Neutrophil (primary cell): ENCODE results near the gene PCARE.

Experiments used
- H3K27ac ChIP-seq: fragments of 200-600 bp; sonication (generic); 2 replicates; pipeline ENCODE4 v1.5.1; 2016; ENCODE audit warnings: mild to moderate bottlenecking, moderate library complexity
- H3K27me3 ChIP-seq: fragments of 200-600 bp; sonication (generic); 2 replicates; pipeline ENCODE4 v1.6.0; 2016; ENCODE audit warnings: mild to moderate bottlenecking
- H3K36me3 ChIP-seq: fragments of 200-600 bp; sonication (generic); 2 replicates; pipeline ENCODE4 v1.5.1; 2017
- H3K4me1 ChIP-seq, 2 experiments: fragments of 200-600 bp in 1 of 2; sonication (generic) in 1 of 2; 1 replicate in 1 of 2; 2 replicates in 1 of 2; pipeline versions ENCODE4 v1.5.1 to v1.6.1; 2013 to 2016; ENCODE audit warnings: low read depth in 1 of 2, low read length in 1 of 2, mild to moderate bottlenecking in 1 of 2, moderate library complexity in 1 of 2; ENCODE audit not compliant: control insufficient read depth in 1 of 2, insufficient read depth in 1 of 2
- H3K4me3 ChIP-seq, 2 experiments: fragments of 200-600 bp in 1 of 2; sonication (generic) in 1 of 2; 1 replicate in 1 of 2; 2 replicates in 1 of 2; pipeline ENCODE4 v1.5.1; 2013 to 2016; ENCODE audit warnings: low read depth in 1 of 2, low read length in 1 of 2, mild to moderate bottlenecking in 1 of 2, moderate library complexity in 1 of 2
- H3K9me3 ChIP-seq: fragments of 200-600 bp; sonication (generic); 2 replicates; pipeline ENCODE4 v1.5.1; 2016
- CTCF ChIP-seq: fragments of 200-600 bp; sonication (generic); IDR thresholded peaks from 2 replicates; pipeline ENCODE4 v1.5.1; 2016; ENCODE audit warnings: antibody characterized with exemption

PCARE gene

GRCh38 chr2:29023188-29023587 lies 51.1 kb downstream of the PCARE start:
- H3K4me1 ChIP-seq: peaks cover 15 to 20% of the 10 kb centered on the region in 2 experiments
- no peaks in the 10 kb centered on the region for H3K9me3 ChIP-seq
- TF ChIP-seq CTCF: no peak
- no peak overlapping the region for H3K4me3 ChIP-seq
- H3K27ac ChIP-seq: no peak overlapping the region
- H3K36me3 ChIP-seq: no peaks in the 10 kb centered on the region
- H3K27me3 ChIP-seq: no peaks in the 10 kb centered on the region

GRCh38 chr2:29022679-29023078 lies 51.6 kb downstream of the PCARE start:
- Histone ChIP-seq H3K27me3 (no peaks in the 10 kb centered on the region), H3K27ac (no peak overlapping the region), H3K4me1 (peaks cover 20 to 26% of the 10 kb centered on the region in 2 experiments), H3K4me3 (no peak overlapping the region), H3K9me3 (no peaks in the 10 kb centered on the region), H3K36me3 (no peaks in the 10 kb centered on the region)
- TF ChIP-seq CTCF: no peak

- no peaks in the 10 kb centered on the region for H3K27me3 ChIP-seq
- no peak for TF ChIP-seq CTCF
- H3K27ac ChIP-seq: no peak overlapping the region
- H3K4me3 ChIP-seq: no peak overlapping the region
- no peaks in the 10 kb centered on the region for H3K36me3 ChIP-seq
- peaks cover 28 to 33% of the 10 kb centered on the region in 2 experiments for H3K4me1 ChIP-seq
- no peaks in the 10 kb centered on the region for H3K9me3 ChIP-seq
These were observed 52.4 kb downstream of the PCARE start for GRCh38 chr2:29021886-29022285.

GRCh38 chr2:29017716-29018435 lies 56.4 kb downstream of the PCARE start:
- peak overlapping the region; percentile 68 for H3K27ac ChIP-seq
- H3K4me3 ChIP-seq: no peak overlapping the region
- no peaks in the 10 kb centered on the region for H3K27me3 ChIP-seq
- H3K36me3 ChIP-seq: no peaks in the 10 kb centered on the region
- no peaks in the 10 kb centered on the region for H3K9me3 ChIP-seq
- TF ChIP-seq CTCF: no peak
- H3K4me1 ChIP-seq: peaks cover 68 to 74% of the 10 kb centered on the region in 2 experiments

GRCh38 chr2:29016504-29016903 lies 57.8 kb downstream of the PCARE start:
- H3K4me3 ChIP-seq: no peak overlapping the region
- H3K27me3 ChIP-seq: no peaks in the 10 kb centered on the region
- no peaks in the 10 kb centered on the region for H3K9me3 ChIP-seq
- peak overlapping the region; percentile 68 for H3K27ac ChIP-seq
- H3K36me3 ChIP-seq: no peaks in the 10 kb centered on the region
- peaks cover 79 to 82% of the 10 kb centered on the region in 2 experiments for H3K4me1 ChIP-seq
- TF ChIP-seq CTCF: no peak
